Smooth muscle cell (in vitro differentiated cells): ENCODE data around the gene SCG3. TPM values are rescaled to one million over a fixed set of nuclear protein-coding genes. Genes with fewer than 3 reads are reported as not detected.

Experiments used
- DNase-seq: peaks from one replicate; lab custom pipeline; 2025; ENCODE audit not compliant: unreplicated experiment; lab: John Stamatoyannopoulos, UW
- H2AFZ ChIP-seq: fragments of 200-600 bp; sonication (generic); 2 replicates; pipeline ENCODE4 v1.6.0; 2016; ENCODE audit warnings: antibody characterized with exemption, low read depth, mild to moderate bottlenecking
- H3F3A ChIP-seq: fragments of 200-600 bp; sonication (generic); 2 replicates; pipeline ENCODE4 v1.6.0; 2017; ENCODE audit warnings: antibody characterized with exemption, low read depth
- H3K27ac ChIP-seq: fragments of 200-600 bp; sonication (generic); 2 replicates; pipeline ENCODE4 v1.5.1; 2016; ENCODE audit warnings: low read depth, mild to moderate bottlenecking
- H3K27me3 ChIP-seq: fragments of 200-600 bp; sonication (generic); 2 replicates; pipeline ENCODE4 v1.6.1; 2016; ENCODE audit warnings: low read depth, mild to moderate bottlenecking
- H3K36me3 ChIP-seq: fragments of 200-600 bp; sonication (generic); 2 replicates; pipeline ENCODE4 v1.5.1; 2016; ENCODE audit warnings: low read depth
- H3K4me1 ChIP-seq: fragments of 200-600 bp; sonication (generic); 2 replicates; pipeline ENCODE4 v1.5.1; 2016; ENCODE audit warnings: low read depth
- H3K4me2 ChIP-seq: fragments of 200-600 bp; sonication (generic); 2 replicates; pipeline ENCODE4 v1.6.0; 2016; ENCODE audit warnings: mild to moderate bottlenecking
- H3K4me3 ChIP-seq: fragments of 200-600 bp; sonication (generic); 2 replicates; pipeline ENCODE4 v1.5.1; 2016; ENCODE audit warnings: mild to moderate bottlenecking
- H3K79me2 ChIP-seq: fragments of 200-600 bp; sonication (generic); 2 replicates; pipeline ENCODE4 v1.6.0; 2016; ENCODE audit warnings: low read depth, mild to moderate bottlenecking
- H3K9ac ChIP-seq: fragments of 200-600 bp; sonication (generic); 2 replicates; pipeline ENCODE4 v1.6.0; 2016; ENCODE audit warnings: low read depth
- H3K9me3 ChIP-seq: fragments of 200-600 bp; sonication (generic); replicated peaks from 2 replicates; pipeline ENCODE4 v1.5.1; 2016; ENCODE audit warnings: low read depth
- H4K20me1 ChIP-seq: fragments of 200-600 bp; sonication (generic); 2 replicates; pipeline ENCODE4 v1.6.0; 2016; ENCODE audit warnings: low read depth
- WGBS: methylation state at CpG from one replicate; pipeline ENCODE4 v1.1.7; 2016; ENCODE audit warnings: low lambda C conversion rate; 5-methylcytosine and 5-hydroxymethylcytosine counted together
- polyA plus RNA-seq: library from polyadenylated mRNA; unstranded; fragments of >200 nt; fragmentation: Nextera tagmentation; extraction: Ambion mirVana; gene quantifications from 2 replicates; pipeline ENCODE4 v1.2.1, GENCODE V29; 2016
- total RNA-seq: library from RNA; depleted of rRNA; stranded (reverse); fragments of >200 nt; gene quantifications from 2 replicates; pipeline ENCODE4 v1.2.3, GENCODE V29; 2014
- TF ChIP-seq, protein P1 (sequence below): fragments of 200-600 bp; sonication (generic); IDR thresholded peaks from 2 replicates; pipeline ENCODE4 v1.5.1; 2017; ENCODE audit warnings: borderline replicate concordance, mild to moderate bottlenecking, antibody characterized with exemption; ENCODE audit not compliant: insufficient read depth, poor library complexity, severe bottlenecking

The SCG3 gene
- total and polyA plus RNA-seq, 2 experiments from 2014 or later = not detected

GRCh38 chr15:51697163-51697562 lies 15.9 kb downstream of the SCG3 start:
- Histone ChIP-seq H3K9me3 (no peaks in the 10 kb centered on the region), H3K36me3 (no peaks in the 10 kb centered on the region), H3K79me2 (no peaks in the 10 kb centered on the region), H3K9ac (no peak overlapping the region), H3K27me3 (no peaks in the 10 kb centered on the region), H2AFZ (no peak overlapping the region), H3K27ac (no peak overlapping the region), H3K4me2 (no peak overlapping the region), H3K4me1 (no peaks in the 10 kb centered on the region), H3K4me3 (no peak overlapping the region), H4K20me1 (no peaks in the 10 kb centered on the region), H3F3A (no peaks in the 10 kb centered on the region)
- WGBS = 89% methylated on average over 2 of the region's 2 CpGs
- no peak for DNase-seq
- TF ChIP-seq, protein P1, sequence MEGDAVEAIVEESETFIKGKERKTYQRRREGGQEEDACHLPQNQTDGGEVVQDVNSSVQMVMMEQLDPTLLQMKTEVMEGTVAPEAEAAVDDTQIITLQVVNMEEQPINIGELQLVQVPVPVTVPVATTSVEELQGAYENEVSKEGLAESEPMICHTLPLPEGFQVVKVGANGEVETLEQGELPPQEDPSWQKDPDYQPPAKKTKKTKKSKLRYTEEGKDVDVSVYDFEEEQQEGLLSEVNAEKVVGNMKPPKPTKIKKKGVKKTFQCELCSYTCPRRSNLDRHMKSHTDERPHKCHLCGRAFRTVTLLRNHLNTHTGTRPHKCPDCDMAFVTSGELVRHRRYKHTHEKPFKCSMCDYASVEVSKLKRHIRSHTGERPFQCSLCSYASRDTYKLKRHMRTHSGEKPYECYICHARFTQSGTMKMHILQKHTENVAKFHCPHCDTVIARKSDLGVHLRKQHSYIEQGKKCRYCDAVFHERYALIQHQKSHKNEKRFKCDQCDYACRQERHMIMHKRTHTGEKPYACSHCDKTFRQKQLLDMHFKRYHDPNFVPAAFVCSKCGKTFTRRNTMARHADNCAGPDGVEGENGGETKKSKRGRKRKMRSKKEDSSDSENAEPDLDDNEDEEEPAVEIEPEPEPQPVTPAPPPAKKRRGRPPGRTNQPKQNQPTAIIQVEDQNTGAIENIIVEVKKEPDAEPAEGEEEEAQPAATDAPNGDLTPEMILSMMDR = no peak

GRCh38 chr15:51699373-51699772 lies 18.1 kb downstream of the SCG3 start:
- TF ChIP-seq, protein P1 = no peak
- H3K79me2 ChIP-seq = no peaks in the 10 kb centered on the region
- no peaks in the 10 kb centered on the region for H3F3A ChIP-seq
- H3K27me3 ChIP-seq = no peaks in the 10 kb centered on the region
- no peaks in the 10 kb centered on the region for H3K9me3 ChIP-seq
- H3K4me1 ChIP-seq = no peaks in the 10 kb centered on the region
- no peak overlapping the region for H3K27ac ChIP-seq
- no peak overlapping the region for H2AFZ ChIP-seq
- H3K9ac ChIP-seq = no peak overlapping the region
- no peak overlapping the region for H3K4me2 ChIP-seq
- H4K20me1 ChIP-seq = no peaks in the 10 kb centered on the region
- no peak overlapping the region for H3K4me3 ChIP-seq
- DNase-seq = no peak
- no peaks in the 10 kb centered on the region for H3K36me3 ChIP-seq
- 92% methylated on average over 1 of the region's 1 CpG for WGBS

GRCh38 chr15:51702710-51703109 lies 21.4 kb downstream of the SCG3 start:
- H3K79me2 ChIP-seq = no peaks in the 10 kb centered on the region
- 97% methylated on average over 1 of the region's 1 CpG for WGBS
- TF ChIP-seq, protein P1 = no peak
- H3K4me2 ChIP-seq = no peak overlapping the region
- no peak overlapping the region for H2AFZ ChIP-seq
- H3K9ac ChIP-seq = no peak overlapping the region
- DNase-seq = no peak
- H3K27ac ChIP-seq = no peak overlapping the region
- peaks cover 8% of the 10 kb centered on the region for H3F3A ChIP-seq
- no peaks in the 10 kb centered on the region for H3K27me3 ChIP-seq
- H4K20me1 ChIP-seq = no peaks in the 10 kb centered on the region
- H3K4me3 ChIP-seq = no peak overlapping the region
- H3K4me1 ChIP-seq = no peaks in the 10 kb centered on the region
- H3K36me3 ChIP-seq = no peaks in the 10 kb centered on the region
- H3K9me3 ChIP-seq = no peaks in the 10 kb centered on the region

DNA sequence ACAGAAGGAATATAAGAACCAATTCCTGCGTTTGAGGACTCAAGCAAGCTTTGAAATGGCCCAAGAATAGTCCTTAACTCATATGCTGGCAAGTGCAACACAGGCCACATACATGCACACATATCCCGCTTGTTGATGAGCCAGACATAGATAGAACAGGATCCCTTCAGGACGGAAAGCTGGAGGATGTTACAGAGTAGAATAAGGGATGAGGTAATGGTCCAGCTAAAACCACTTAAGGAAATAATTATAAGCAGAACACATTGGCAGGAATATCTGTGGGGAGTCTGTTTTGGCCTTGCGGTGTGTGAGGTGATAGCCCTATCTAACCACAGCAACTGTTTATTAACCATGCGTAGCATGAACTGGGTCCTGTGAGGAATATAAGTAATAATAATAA lies 25.0 kb downstream of the SCG3 start:
- no peaks in the 10 kb centered on the region for H3K79me2 ChIP-seq
- peak overlapping the region; percentile 86 for H3K27ac ChIP-seq
- TF ChIP-seq, protein P1 = no peak
- no peaks in the 10 kb centered on the region for H4K20me1 ChIP-seq
- DNase-seq = no peak
- no peaks in the 10 kb centered on the region for H3K9me3 ChIP-seq
- no peaks in the 10 kb centered on the region for H3K4me1 ChIP-seq
- H3K4me3 ChIP-seq = no peak overlapping the region
- whole genome bisulfite sequencing = 20% methylated on average over 5 of the region's 5 CpGs
- H3K9ac ChIP-seq = no peak overlapping the region
- H3K4me2 ChIP-seq = peak overlapping the region; percentile 77
- H3F3A ChIP-seq = peaks cover 17% of the 10 kb centered on the region
- no peaks in the 10 kb centered on the region for H3K36me3 ChIP-seq
- no peaks in the 10 kb centered on the region for H3K27me3 ChIP-seq
- no peak overlapping the region for H2AFZ ChIP-seq
